Measurements from ENCODE around the gene PUM1.

Gene PUM1

DNA sequence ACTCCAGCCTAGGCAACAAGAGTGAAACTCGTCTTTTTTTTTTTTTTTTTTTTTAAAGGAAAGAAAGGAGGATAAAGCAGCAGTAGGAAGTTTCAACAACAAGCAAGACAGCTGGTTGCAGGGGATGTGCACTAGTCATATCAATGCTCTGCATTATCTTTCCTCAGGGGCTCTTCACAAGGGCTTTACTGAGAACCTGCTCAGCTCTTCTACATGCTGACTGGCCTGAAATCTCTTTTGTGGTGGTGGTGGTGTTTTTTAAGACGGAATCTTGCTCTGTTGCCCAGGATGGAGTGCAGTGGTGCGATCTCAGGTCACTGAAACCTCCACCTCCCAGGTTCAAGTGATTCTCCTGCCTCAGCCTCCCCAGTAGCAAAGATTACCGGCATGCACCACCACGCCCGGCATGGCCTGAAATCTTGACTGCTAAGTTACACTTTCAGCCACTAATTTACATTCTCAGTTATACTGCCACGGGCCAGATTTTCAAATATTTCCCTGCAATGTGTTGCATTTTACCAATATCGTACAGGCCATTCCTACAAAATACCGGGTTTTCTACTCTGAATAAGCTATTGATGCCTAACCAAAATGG, 68.0 kb downstream of the PUM1 start:
- in situ Hi-C loops (cut with HindIII; ENCODE audit: low pct_unique_long_range_greater_than_20kb, low sequenced_read_pairs), result no loop called here
- TF ChIP-seq JUND (IDR thresholded peaks at IDR 0.05; ENCODE audit: low read depth), result no peak
- DNase-seq (ENCODE audit: low read depth in 1 of 2, low spot score in 1 of 2), result no peak

DNA sequence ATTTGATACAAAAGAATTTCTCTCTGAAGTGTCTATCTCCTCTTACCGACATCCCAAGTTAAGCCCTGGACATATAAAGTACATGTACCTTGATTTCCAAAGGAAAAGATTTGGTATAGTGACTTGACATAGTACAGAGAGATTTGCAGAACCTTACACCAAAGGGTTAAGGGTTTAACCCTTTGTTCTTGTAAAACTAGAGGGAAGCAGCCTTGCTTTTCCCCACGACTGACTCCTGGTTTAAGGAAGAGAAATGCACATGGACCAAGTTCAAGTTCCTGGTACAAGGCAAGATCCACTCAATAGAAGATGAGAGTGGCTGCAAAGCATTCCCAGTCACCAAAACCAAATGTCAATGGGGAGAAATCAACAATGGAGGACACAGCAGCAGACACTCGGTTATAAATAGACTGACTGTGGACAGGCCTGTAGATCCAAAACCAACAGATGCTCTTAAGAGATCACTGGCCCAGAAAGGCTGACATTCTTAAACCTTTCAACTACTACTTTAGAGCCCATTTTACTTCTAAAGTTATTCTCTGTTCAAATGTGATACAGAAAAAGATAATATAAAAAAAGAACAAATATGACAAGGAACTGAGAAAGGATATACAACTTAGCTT, 69.4 kb downstream of the PUM1 start:
- no peak for DNase-seq (ENCODE audit: low read depth in 1 of 2, low spot score in 1 of 2)
- no peak for TF ChIP-seq JUND (IDR thresholded peaks at IDR 0.05; ENCODE audit: low read depth)
- in situ Hi-C loops (cut with HindIII; ENCODE audit: low pct_unique_long_range_greater_than_20kb, low sequenced_read_pairs), result no loop called here

DNA sequence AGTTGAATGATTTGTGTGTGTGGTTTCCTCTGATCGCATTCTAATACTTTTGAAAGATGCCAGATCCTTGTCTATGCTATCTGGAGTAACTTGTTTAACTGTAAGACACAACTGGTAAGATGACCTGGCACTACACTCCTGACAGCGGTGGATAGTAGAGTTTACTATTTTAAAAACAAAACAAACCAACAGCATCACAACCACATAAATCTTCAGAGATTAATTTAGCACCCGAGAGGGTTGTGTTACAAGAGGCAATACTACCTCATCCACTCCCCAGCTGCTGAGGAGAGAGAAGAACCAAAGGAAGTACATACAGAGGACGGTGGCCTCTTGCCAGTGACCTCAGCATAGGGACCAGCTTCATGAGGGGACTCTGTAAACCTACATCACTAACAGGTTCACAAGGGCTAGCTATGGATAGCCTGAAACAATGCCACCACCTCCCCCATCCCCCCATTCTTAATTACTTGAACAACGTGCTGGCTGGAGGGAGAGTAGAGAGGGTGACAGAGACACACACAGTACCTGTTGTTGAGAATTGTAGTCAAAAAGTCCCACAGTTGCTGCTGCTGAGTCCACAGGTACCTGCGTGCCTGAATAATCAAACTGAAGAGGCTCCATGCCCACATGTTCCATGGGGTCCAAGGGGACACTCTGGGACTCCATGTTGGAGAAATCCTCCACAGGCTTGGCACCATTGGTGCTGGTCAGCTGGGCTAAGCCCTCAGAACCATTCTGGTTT, 73.5 kb downstream of the PUM1 start:
- DNase-seq (ENCODE audit: low read depth in 1 of 2, low spot score in 1 of 2), result no peak
- in situ Hi-C loops (cut with HindIII; ENCODE audit: low pct_unique_long_range_greater_than_20kb, low sequenced_read_pairs), result no loop called here
- no peak for TF ChIP-seq JUND (IDR thresholded peaks at IDR 0.05; ENCODE audit: low read depth)

DNA sequence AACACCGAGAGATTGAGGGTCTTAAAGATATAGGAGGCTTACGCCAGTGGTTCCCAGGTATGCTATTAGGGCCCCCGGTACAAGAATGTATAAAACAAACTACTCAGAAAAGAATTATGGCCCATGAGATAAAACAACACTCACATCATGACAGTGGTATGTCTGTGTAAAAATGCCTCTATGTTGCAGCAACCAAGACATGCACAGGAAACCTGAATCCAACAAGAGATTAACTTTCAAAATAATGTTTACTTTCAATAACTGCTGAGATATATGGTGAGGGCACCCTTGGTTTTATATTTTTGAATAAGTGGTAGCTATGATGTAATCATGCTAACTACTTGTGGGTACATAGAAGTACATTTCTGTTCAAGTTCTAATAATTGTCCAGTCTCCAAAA, 74.9 kb downstream of the PUM1 start:
- TF ChIP-seq JUND (IDR thresholded peaks at IDR 0.05; ENCODE audit: low read depth), result no peak
- DNase-seq (ENCODE audit: low read depth in 1 of 2, low spot score in 1 of 2), result no peak
- in situ Hi-C loops (cut with HindIII; ENCODE audit: low pct_unique_long_range_greater_than_20kb, low sequenced_read_pairs), result no loop called here

DNA sequence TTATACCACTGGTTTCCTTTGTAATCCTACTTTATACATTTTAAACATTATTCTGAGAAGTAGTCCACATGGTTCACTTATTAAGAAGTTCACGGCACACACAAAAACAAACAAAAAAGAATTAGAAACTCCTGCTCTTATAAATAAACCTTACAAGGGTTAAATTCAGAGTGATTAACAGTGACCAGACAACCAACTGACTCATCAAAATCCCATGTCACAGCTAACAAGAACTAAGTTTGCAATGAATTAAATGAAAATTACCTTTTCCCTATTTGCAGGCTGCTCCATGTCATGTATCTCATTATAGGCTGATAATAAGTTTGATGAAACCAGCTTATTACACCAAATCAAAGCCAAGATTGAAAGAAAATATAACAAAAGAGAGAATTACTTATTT, 77.5 kb downstream of the PUM1 start:
- in situ Hi-C loops (cut with HindIII; ENCODE audit: low pct_unique_long_range_greater_than_20kb, low sequenced_read_pairs), result no loop called here
- TF ChIP-seq JUND (IDR thresholded peaks at IDR 0.05; ENCODE audit: low read depth), result no peak
- DNase-seq (ENCODE audit: low read depth in 1 of 2, low spot score in 1 of 2), result no peak

DNA sequence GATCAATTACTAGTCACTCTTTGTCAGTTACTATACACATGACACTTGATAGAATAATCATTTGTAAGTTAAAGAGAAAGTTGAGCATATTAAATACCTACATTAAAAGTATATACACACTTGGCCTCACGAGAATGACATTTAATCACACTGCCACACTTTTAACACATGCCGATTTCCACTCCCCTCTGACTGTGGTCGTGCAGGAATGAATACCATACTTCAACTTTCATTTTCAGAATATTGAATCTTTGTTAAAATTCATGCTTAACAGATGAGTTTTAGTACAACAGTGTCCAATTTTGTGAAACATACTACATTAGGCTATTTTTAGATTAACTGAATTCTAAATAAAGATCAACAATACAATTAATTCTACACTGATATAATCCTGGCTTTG, 78.8 kb downstream of the PUM1 start:
- in situ Hi-C loops (cut with HindIII; ENCODE audit: low pct_unique_long_range_greater_than_20kb, low sequenced_read_pairs), result no loop called here
- TF ChIP-seq JUND (IDR thresholded peaks at IDR 0.05; ENCODE audit: low read depth), result no peak
- no peak for DNase-seq (ENCODE audit: low read depth in 1 of 2, low spot score in 1 of 2)

DNA sequence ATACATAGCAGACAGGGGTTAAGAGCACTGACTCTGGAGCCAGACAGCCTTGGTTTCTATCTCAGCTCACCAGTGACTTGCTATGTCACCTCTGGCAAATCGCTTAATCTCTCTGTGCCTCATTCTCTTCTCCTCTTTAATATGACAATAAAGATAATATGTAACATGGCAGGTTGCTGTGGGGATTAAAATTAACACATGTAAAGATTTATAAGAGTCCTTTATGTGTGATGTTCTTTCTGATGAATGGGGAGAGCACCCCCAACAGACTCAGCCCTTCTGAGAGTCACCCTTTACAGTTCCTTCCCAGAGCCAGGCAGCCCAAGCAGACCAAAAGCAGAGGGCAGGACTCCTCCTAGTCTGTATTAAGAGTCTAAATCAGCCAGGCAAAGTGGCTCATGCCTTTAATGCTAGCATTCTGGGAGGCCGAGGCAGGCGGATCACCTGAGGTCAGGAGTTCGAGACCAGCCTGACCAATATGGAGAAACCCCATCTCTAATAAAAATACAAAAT, 80.5 kb downstream of the PUM1 start:
- in situ Hi-C loops (cut with HindIII; ENCODE audit: low pct_unique_long_range_greater_than_20kb, low sequenced_read_pairs), result no loop called here
- no peak for TF ChIP-seq JUND (IDR thresholded peaks at IDR 0.05; ENCODE audit: low read depth)

DNA sequence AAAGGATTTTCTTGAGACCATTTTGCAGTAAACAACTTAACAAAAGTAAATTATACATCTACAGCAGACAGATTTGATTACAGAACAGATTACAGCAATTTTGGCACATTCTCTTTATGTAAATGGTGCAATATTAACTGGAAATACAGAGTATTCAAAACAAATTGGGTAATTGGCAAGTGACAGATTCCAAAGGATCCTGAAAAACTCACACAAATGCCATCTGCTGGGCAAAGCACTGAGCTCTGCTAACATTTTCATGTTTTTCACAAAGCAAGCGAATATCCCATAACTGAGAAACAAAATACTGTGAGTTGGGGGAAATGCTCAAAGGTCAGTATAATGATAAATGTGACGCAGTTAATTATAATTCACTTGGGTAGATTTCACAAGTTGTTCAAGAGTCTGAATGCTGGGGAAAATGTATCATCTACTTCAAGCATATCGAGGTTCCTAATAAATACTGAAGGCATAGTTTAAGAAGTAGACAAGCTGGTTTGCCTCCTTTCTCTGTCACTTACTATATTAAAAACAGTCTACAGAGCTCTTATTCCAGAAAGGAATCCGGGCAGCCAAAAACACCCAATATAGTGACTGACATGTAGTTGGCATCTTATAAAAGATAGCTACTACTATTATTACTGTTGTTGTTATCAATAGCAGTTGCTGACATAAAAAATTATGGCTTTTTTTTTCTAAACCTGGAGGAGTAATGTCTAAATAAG, 81.2 kb downstream of the PUM1 start:
- no peak for TF ChIP-seq JUND (IDR thresholded peaks at IDR 0.05; ENCODE audit: low read depth)
- in situ Hi-C loops (cut with HindIII; ENCODE audit: low pct_unique_long_range_greater_than_20kb, low sequenced_read_pairs), result no loop called here
- DNase-seq (ENCODE audit: low read depth in 1 of 2, low spot score in 1 of 2), result peak in 1 of 2 experiments; percentile 31

More for the DNA sequence above, 80.5 kb downstream of the PUM1 start:
- no peak for DNase-seq (ENCODE audit: low read depth in 1 of 2, low spot score in 1 of 2)

DNA sequence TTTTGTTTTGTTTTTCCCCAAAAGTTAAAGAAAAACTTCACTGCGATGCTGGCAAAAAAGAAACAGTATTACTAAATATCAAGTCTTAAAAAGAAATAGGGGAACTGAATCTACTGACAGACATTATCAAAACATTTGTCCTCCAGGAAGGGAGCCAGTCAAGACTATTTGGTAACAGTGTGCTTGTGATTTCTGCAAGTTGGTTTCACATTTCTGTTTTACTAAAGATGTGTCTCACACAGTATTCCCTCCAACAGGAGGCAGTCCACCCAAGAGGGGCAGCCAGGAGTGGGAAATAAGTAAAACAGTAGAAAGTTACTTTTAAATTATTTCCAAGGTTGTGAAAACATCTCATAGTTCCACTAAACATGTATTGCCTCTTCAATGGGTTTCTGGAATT, 82.6 kb downstream of the PUM1 start:
- no peak for DNase-seq (ENCODE audit: low read depth in 1 of 2, low spot score in 1 of 2)
- in situ Hi-C loops (cut with HindIII; ENCODE audit: low pct_unique_long_range_greater_than_20kb, low sequenced_read_pairs), result no loop called here
- TF ChIP-seq JUND (IDR thresholded peaks at IDR 0.05; ENCODE audit: low read depth), result no peak

DNA sequence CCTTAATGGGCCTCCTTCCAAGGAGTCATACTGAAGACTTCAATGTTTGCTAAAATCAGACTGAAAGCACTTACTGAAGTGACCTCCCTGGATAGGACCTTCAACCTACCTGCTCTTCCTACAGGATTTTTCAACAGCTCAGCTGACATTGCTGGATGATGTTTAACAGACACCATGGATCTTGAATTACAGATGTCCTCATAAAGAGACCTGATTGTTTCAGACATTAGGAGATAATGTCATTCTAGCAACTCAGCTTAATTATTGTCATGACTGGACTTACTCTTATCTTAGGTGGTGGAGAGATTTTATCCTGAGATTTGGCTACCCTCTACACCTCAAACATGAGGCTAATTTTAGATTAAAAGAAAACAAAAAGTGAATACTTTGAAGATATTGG, 83.1 kb downstream of the PUM1 start:
- DNase-seq (ENCODE audit: low read depth in 1 of 2, low spot score in 1 of 2), result no peak
- in situ Hi-C loops (cut with HindIII; ENCODE audit: low pct_unique_long_range_greater_than_20kb, low sequenced_read_pairs), result no loop called here

DNA sequence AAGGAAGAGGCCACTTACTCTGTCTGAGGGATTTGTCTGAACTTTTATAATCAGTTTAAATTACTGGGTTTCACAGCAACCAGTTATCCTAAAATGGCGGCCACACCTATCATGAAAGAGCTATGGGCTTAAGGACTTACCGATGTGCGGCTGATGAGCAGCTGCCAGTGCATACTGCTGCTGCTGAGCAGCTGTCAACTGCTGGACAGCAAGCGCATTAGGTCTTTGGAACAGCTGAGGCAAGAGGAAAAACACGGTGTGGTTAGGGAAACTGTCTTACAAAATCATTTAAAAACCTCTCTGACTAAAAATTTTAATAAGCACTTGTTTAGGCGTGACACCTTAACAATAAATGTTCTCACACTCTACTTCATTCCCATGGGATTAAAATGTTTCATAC, 84.3 kb downstream of the PUM1 start:
- in situ Hi-C loops (cut with HindIII; ENCODE audit: low pct_unique_long_range_greater_than_20kb, low sequenced_read_pairs), result no loop called here
- no peak for TF ChIP-seq JUND (IDR thresholded peaks at IDR 0.05; ENCODE audit: low read depth)
- no peak for DNase-seq (ENCODE audit: low read depth in 1 of 2, low spot score in 1 of 2)

More for the DNA sequence above, 83.1 kb downstream of the PUM1 start:
- TF ChIP-seq JUND (IDR thresholded peaks at IDR 0.05; ENCODE audit: low read depth), result no peak

DNA sequence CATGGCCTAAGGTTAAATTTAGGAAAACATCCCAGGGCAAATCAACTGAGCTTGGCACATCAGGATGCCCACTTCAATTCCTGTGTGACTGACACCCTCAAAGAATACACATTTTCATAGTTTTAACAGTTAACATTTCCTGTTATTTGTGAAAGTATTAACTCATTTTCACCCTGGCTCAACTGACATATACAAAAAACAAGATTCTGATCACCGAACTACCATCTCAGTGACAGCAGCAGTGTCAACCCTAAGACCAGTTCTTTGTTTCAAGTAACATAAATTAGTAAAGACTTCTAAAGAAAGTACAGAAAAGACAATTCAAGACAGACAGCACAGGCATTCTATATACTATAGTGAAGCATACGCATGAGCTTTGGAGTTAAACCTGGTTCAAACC, 88.0 kb downstream of the PUM1 start:
- no peak for TF ChIP-seq JUND (IDR thresholded peaks at IDR 0.05; ENCODE audit: low read depth)
- in situ Hi-C loops (cut with HindIII; ENCODE audit: low pct_unique_long_range_greater_than_20kb, low sequenced_read_pairs), result no loop called here
- DNase-seq (ENCODE audit: low read depth in 1 of 2, low spot score in 1 of 2), result no peak

All from T47D (cell line).